ENCODE measurements around the gene THUMPD2. TPM values are rescaled to one million over a fixed set of nuclear protein-coding genes. Genes with fewer than 3 reads are reported as not detected.
A peak's percentile ranks its signal among the peaks of the same experiment; 100 is the strongest.
"Not testable (repeated sequence)": the region's sequence is repeated elsewhere in the genome, so short reads cannot be mapped to it uniquely, and the experiment has no call there.

THUMPD2 gene
- total RNA-seq, 1 experiment from 2014 or later: 16.5 TPM

- not testable (repeated sequence) for DNase-seq; H4K20me1 ChIP-seq (ENCODE audit: insufficient read depth, low read depth, low read length); H2AFZ ChIP-seq (ENCODE audit: low read length); H3K4me3 ChIP-seq (ENCODE audit: low read length); H3K9me2 ChIP-seq (replicated peaks; ENCODE audit: insufficient read depth, low read length); H3K4me2 ChIP-seq (ENCODE audit: low read depth, low read length, poor library complexity, severe bottlenecking); H3K4me1 ChIP-seq (ENCODE audit: low read length); H3K27me3 ChIP-seq (ENCODE audit: low read length); H3K9me3 ChIP-seq (ENCODE audit: low read length); H3K79me2 ChIP-seq (ENCODE audit: low read length); H3K36me3 ChIP-seq (ENCODE audit: insufficient read depth, low read length); H3K27ac ChIP-seq (ENCODE audit: low read length); H3K9ac ChIP-seq (ENCODE audit: low read length)
Observed at GRCh38 chr2:39790216-39790818, 11.3 kb upstream of the THUMPD2 start.

GRCh38 chr2:39787950-39788349 lies 8.9 kb upstream of the THUMPD2 start:
- no peak overlapping the region for H3K4me2 ChIP-seq (ENCODE audit: low read depth, low read length, poor library complexity, severe bottlenecking)
- H3K9me3 ChIP-seq (ENCODE audit: low read length): 0 out of 2 replicates have a peak, but pooled peaks cover 4% of the 10 kb centered on the region
- no peaks in the 10 kb centered on the region for H3K4me1 ChIP-seq (ENCODE audit: low read length)
- H3K9me2 ChIP-seq (replicated peaks; ENCODE audit: insufficient read depth, low read length): no peaks in the 10 kb centered on the region
- no peak overlapping the region for H3K4me3 ChIP-seq (ENCODE audit: low read length)
- no peak overlapping the region for H3K27ac ChIP-seq (ENCODE audit: low read length)
- H3K9ac ChIP-seq (ENCODE audit: low read length): no peak overlapping the region
- no peak for DNase-seq
- H3K27me3 ChIP-seq (ENCODE audit: low read length): no peaks in the 10 kb centered on the region
- H2AFZ ChIP-seq (ENCODE audit: low read length): no peak overlapping the region
- no peaks in the 10 kb centered on the region for H3K36me3 ChIP-seq (ENCODE audit: insufficient read depth, low read length)
- H4K20me1 ChIP-seq (ENCODE audit: insufficient read depth, low read depth, low read length): no peaks in the 10 kb centered on the region
- no peaks in the 10 kb centered on the region for H3K79me2 ChIP-seq (ENCODE audit: low read length)

GRCh38 chr2:39786761-39787522 lies 7.9 kb upstream of the THUMPD2 start:
- H3K27ac ChIP-seq (ENCODE audit: low read length): no peak overlapping the region
- DNase-seq: no peak
- no peaks in the 10 kb centered on the region for H3K27me3 ChIP-seq (ENCODE audit: low read length)
- no peaks in the 10 kb centered on the region for H3K9me2 ChIP-seq (replicated peaks; ENCODE audit: insufficient read depth, low read length)
- no peak overlapping the region for H3K9ac ChIP-seq (ENCODE audit: low read length)
- H3K4me2 ChIP-seq (ENCODE audit: low read depth, low read length, poor library complexity, severe bottlenecking): no peak overlapping the region
- no peaks in the 10 kb centered on the region for H3K79me2 ChIP-seq (ENCODE audit: low read length)
- H4K20me1 ChIP-seq (ENCODE audit: insufficient read depth, low read depth, low read length): no peaks in the 10 kb centered on the region
- no peaks in the 10 kb centered on the region for H3K36me3 ChIP-seq (ENCODE audit: insufficient read depth, low read length)
- H3K9me3 ChIP-seq (ENCODE audit: low read length): 0 out of 2 replicates have a peak, but pooled peaks cover 4% of the 10 kb centered on the region
- H3K4me3 ChIP-seq (ENCODE audit: low read length): no peak overlapping the region
- H2AFZ ChIP-seq (ENCODE audit: low read length): no peak overlapping the region
- no peaks in the 10 kb centered on the region for H3K4me1 ChIP-seq (ENCODE audit: low read length)

GRCh38 chr2:39782591-39782990 lies 3.5 kb upstream of the THUMPD2 start:
- DNase-seq: no peak
- peaks cover 14% of the 10 kb centered on the region for H3K79me2 ChIP-seq (ENCODE audit: low read length)
- peaks cover 13% of the 10 kb centered on the region for H3K4me1 ChIP-seq (ENCODE audit: low read length)
- H2AFZ ChIP-seq (ENCODE audit: low read length): peak overlapping the region; percentile 25; the same call in 1 of the 2 replicates
- no peaks in the 10 kb centered on the region for H3K27me3 ChIP-seq (ENCODE audit: low read length)
- no peak overlapping the region for H3K4me2 ChIP-seq (ENCODE audit: low read depth, low read length, poor library complexity, severe bottlenecking)
- 0 out of 2 replicates have a peak, but pooled peaks cover under 1% of the 10 kb centered on the region for H3K36me3 ChIP-seq (ENCODE audit: insufficient read depth, low read length)
- H3K9ac ChIP-seq (ENCODE audit: low read length): no peak overlapping the region
- no peaks in the 10 kb centered on the region for H3K9me2 ChIP-seq (replicated peaks; ENCODE audit: insufficient read depth, low read length)
- no peak overlapping the region for H3K4me3 ChIP-seq (ENCODE audit: low read length)
- H4K20me1 ChIP-seq (ENCODE audit: insufficient read depth, low read depth, low read length): no peaks in the 10 kb centered on the region
- H3K9me3 ChIP-seq (ENCODE audit: low read length): no peaks in the 10 kb centered on the region
- H3K27ac ChIP-seq (ENCODE audit: low read length): no peak overlapping the region

- no peak for DNase-seq
- Histone ChIP-seq H3K4me2 (ENCODE audit: low read depth, low read length, poor library complexity, severe bottlenecking) (no peak overlapping the region), H3K36me3 (ENCODE audit: insufficient read depth, low read length) (peaks cover 10% of the 10 kb centered on the region; the same call in 1 of the 2 replicates), H4K20me1 (ENCODE audit: insufficient read depth, low read depth, low read length) (no peaks in the 10 kb centered on the region), H3K27ac (ENCODE audit: low read length) (no peak overlapping the region), H2AFZ (ENCODE audit: low read length) (no peak overlapping the region), H3K4me3 (ENCODE audit: low read length) (no peak overlapping the region), H3K79me2 (ENCODE audit: low read length) (peaks cover 23% of the 10 kb centered on the region), H3K9me2 (replicated peaks; ENCODE audit: insufficient read depth, low read length) (no peaks in the 10 kb centered on the region), H3K27me3 (ENCODE audit: low read length) (no peaks in the 10 kb centered on the region), H3K9me3 (ENCODE audit: low read length) (no peaks in the 10 kb centered on the region), H3K9ac (ENCODE audit: low read length) (no peak overlapping the region), H3K4me1 (ENCODE audit: low read length) (peaks cover 22% of the 10 kb centered on the region)
Observed at GRCh38 chr2:39781697-39782096, 2.6 kb upstream of the THUMPD2 start.

- Histone ChIP-seq H3K27ac (ENCODE audit: low read length) (no peak overlapping the region), H4K20me1 (ENCODE audit: insufficient read depth, low read depth, low read length) (no peaks in the 10 kb centered on the region), H3K27me3 (ENCODE audit: low read length) (no peaks in the 10 kb centered on the region), H3K4me1 (ENCODE audit: low read length) (peaks cover 25% of the 10 kb centered on the region), H3K36me3 (ENCODE audit: insufficient read depth, low read length) (peaks cover 12% of the 10 kb centered on the region; the same call in 1 of the 2 replicates), H3K79me2 (ENCODE audit: low read length) (peaks cover 30% of the 10 kb centered on the region), H3K9ac (ENCODE audit: low read length) (no peak overlapping the region), H2AFZ (ENCODE audit: low read length) (no peak overlapping the region), H3K9me3 (ENCODE audit: low read length) (no peaks in the 10 kb centered on the region), H3K4me2 (ENCODE audit: low read depth, low read length, poor library complexity, severe bottlenecking) (no peak overlapping the region), H3K9me2 (replicated peaks; ENCODE audit: insufficient read depth, low read length) (no peaks in the 10 kb centered on the region), H3K4me3 (ENCODE audit: low read length) (no peak overlapping the region)
- DNase-seq: no peak
Observed at GRCh38 chr2:39780825-39781600, 2.0 kb upstream of the THUMPD2 start.

GRCh38 chr2:39779927-39780326 lies 869 bp upstream of the THUMPD2 start:
- peaks cover 30% of the 10 kb centered on the region for H3K4me1 ChIP-seq (ENCODE audit: low read length)
- no peak overlapping the region for H3K27ac ChIP-seq (ENCODE audit: low read length)
- H3K27me3 ChIP-seq (ENCODE audit: low read length): no peaks in the 10 kb centered on the region
- H3K4me2 ChIP-seq (ENCODE audit: low read depth, low read length, poor library complexity, severe bottlenecking): peak overlapping the region; percentile 95
- DNase-seq: no peak
- peak overlapping the region; percentile 82 for H3K4me3 ChIP-seq (ENCODE audit: low read length)
- H4K20me1 ChIP-seq (ENCODE audit: insufficient read depth, low read depth, low read length): no peaks in the 10 kb centered on the region
- peaks cover 41% of the 10 kb centered on the region for H3K79me2 ChIP-seq (ENCODE audit: low read length)
- no peaks in the 10 kb centered on the region for H3K9me3 ChIP-seq (ENCODE audit: low read length)
- peak overlapping the region; percentile 99; the same call in 1 of the 2 replicates for H2AFZ ChIP-seq (ENCODE audit: low read length)
- peaks cover 16% of the 10 kb centered on the region; the same call in 1 of the 2 replicates for H3K36me3 ChIP-seq (ENCODE audit: insufficient read depth, low read length)
- H3K9ac ChIP-seq (ENCODE audit: low read length): peak overlapping the region; percentile 90
- no peaks in the 10 kb centered on the region for H3K9me2 ChIP-seq (replicated peaks; ENCODE audit: insufficient read depth, low read length)

GRCh38 chr2:39779341-39779851 lies 338 bp upstream of the THUMPD2 start:
- peaks cover 31% of the 10 kb centered on the region for H3K4me1 ChIP-seq (ENCODE audit: low read length)
- H2AFZ ChIP-seq (ENCODE audit: low read length): peak overlapping the region; percentile 99
- peak overlapping the region; percentile 90 for H3K9ac ChIP-seq (ENCODE audit: low read length)
- peak overlapping the region; percentile 82 for H3K4me3 ChIP-seq (ENCODE audit: low read length)
- no peaks in the 10 kb centered on the region for H4K20me1 ChIP-seq (ENCODE audit: insufficient read depth, low read depth, low read length)
- H3K27me3 ChIP-seq (ENCODE audit: low read length): no peaks in the 10 kb centered on the region
- no peak overlapping the region for H3K27ac ChIP-seq (ENCODE audit: low read length)
- no peak for DNase-seq
- H3K9me2 ChIP-seq (replicated peaks; ENCODE audit: insufficient read depth, low read length): no peaks in the 10 kb centered on the region
- peaks cover 20% of the 10 kb centered on the region; the same call in 1 of the 2 replicates for H3K36me3 ChIP-seq (ENCODE audit: insufficient read depth, low read length)
- peaks cover 46% of the 10 kb centered on the region for H3K79me2 ChIP-seq (ENCODE audit: low read length)
- peak overlapping the region; percentile 95 for H3K4me2 ChIP-seq (ENCODE audit: low read depth, low read length, poor library complexity, severe bottlenecking)
- no peaks in the 10 kb centered on the region for H3K9me3 ChIP-seq (ENCODE audit: low read length)

All from Karpas-422 (cell line).